NCI-H82 (cell line): Measurements from ENCODE around the gene ZNF157.

ENCODE experiments used
- DNase-seq: peaks from one replicate; lab custom pipeline; 2025; lab: John Stamatoyannopoulos, UW

Gene ZNF157

DNA sequence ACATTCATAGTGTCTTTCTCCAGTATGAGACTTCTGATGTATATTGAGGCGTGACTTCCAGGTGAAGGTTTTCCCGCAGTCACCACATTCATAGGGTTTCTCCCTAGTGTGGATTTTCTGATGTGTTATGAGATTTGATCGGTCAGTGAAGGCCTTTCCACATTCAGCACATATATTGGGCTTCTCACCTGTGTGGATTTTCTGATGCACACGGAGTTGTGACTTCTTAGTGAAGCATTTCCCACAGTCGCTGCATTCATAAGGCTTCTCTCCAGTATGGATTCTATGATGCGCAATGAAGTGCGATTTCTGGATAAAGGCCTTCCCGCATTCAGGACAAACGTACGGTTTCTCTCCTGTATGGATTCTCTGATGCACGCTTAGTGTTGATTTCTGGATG, 77.2 kb downstream of the ZNF157 start:
- no peak for DNase-seq

GRCh38 chrX:47448165-47448806, 77.9 kb downstream of the ZNF157 start:
- no peak for DNase-seq

GRCh38 chrX:47452112-47452511, 81.7 kb downstream of the ZNF157 start:
- no peak for DNase-seq

DNA sequence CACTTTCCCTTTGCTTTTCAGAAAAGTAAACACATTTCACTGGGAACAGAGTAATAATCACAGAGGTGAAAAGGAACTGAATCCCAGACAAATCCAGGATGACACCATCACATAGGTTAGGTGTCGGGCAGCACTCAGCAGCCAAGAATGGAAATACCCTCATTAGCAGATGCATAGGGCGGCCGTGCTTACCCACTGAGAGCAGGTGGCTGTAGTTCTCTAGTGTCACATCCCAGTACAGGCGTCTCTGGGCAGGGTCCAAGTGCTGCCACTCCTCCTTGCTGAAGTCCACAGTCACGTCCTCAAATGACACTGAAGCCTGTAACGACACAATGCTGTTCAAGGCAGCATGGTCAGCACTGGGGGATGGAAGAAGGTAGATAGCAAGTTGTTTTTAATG, 85.7 kb downstream of the ZNF157 start:
- no peak for DNase-seq

GRCh38 chrX:47458528-47458927, 88.2 kb downstream of the ZNF157 start:
- DNase-seq = no peak

DNA sequence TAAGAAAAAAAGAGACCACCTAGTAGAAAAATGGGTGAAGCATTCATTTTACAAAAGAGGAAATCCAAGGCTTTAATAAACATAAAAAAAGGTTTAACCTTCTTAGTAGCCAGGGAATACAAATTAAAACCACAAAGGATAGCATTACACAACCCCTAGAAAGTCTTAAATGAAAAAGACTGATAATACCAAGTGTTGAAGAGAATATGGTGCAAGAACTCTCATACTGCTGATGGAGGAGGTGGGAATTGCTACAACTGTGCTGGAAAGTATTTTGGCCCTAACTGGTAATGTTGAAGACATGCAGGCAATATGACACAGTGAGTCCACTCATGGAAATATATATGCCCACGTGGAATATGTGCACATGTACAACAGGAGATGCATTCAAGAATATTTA, 90.2 kb downstream of the ZNF157 start:
- no peak for DNase-seq
